ENCODE data around the gene ADAMTS14. TPM values are rescaled to one million over a fixed set of nuclear protein-coding genes. Genes with fewer than 3 reads are reported as not detected.
A peak's percentile ranks its signal among the peaks of the same experiment; 100 is the strongest.

Gene ADAMTS14
- total RNA-seq (under 1 TPM in 2 of 4 donors, not detected in 2; 0.05 to 0.06 TPM), polyA plus RNA-seq (under 1 TPM in 2 of 3 donors, not detected in 1; 0.03 to 0.18 TPM)
- long read RNA-seq, donor 1, result 0 reads
- long read RNA-seq, donor 2, result 0 reads

- Histone ChIP-seq H3K4me3 (peak within 1 kb of the TSS; percentile 47), H3K36me3 (ENCODE audit: insufficient read depth in 1 of 2, low read depth in 1 of 2) (no peaks in the 10 kb centered on the region), H3K27ac (no peak within 1 kb of the TSS), H3K27me3 (ENCODE audit: insufficient read depth in 3 of 3, low read length in 2 of 3) (peaks cover 0 to 24% (median 0%) of the 10 kb centered on the region in 3 donors), H3K4me1 (peaks cover 7% of the 10 kb centered on the region), H3K9me3 (no peaks in the 10 kb centered on the region)
- 1 to 2% (median 2%) methylated on average over 26 to 100 of the region's 100 CpGs for WGBS, 3 donors
- TF ChIP-seq CTCF (IDR thresholded peaks at IDR 0.05), result no peak
- intact Hi-C loops (cut with DNase I), result no loop called here
- peak; percentile 69 to 82 (median 78) for ATAC-seq
- peak; percentile 56 to 61 for DNase-seq
Measured at GRCh38 chr10:70672165-70673042, at the start of gene ADAMTS14. TSS of gene ADAMTS14 (plus strand) at chr10:70672506. CDS start at chr10:70672803, 297 bp downstream.

- H3K36me3 ChIP-seq (ENCODE audit: insufficient read depth in 1 of 2, low read depth in 1 of 2), result no peaks in the 10 kb centered on the region
- H3K27me3 ChIP-seq (ENCODE audit: insufficient read depth in 3 of 3, low read length in 2 of 3), result no peaks in the 10 kb centered on the region
- no peaks in the 10 kb centered on the region for H3K4me1 ChIP-seq
- no peak for ATAC-seq
- no peak overlapping the region for H3K27ac ChIP-seq
- H3K4me3 ChIP-seq, result no peak overlapping the region
- 54 to 92% (median 82%) methylated on average over 3 of the region's 3 CpGs for WGBS, 3 donors
- intact Hi-C loops (cut with DNase I), result no loop called here
- H3K9me3 ChIP-seq, result peaks cover 10% of the 10 kb centered on the region
- no peak for TF ChIP-seq CTCF (IDR thresholded peaks at IDR 0.05)
- DNase-seq, result no peak
Measured at GRCh38 chr10:70622541-70622940, 49.8 kb upstream of the ADAMTS14 start.

- no peaks in the 10 kb centered on the region for H3K36me3 ChIP-seq (ENCODE audit: insufficient read depth in 1 of 2, low read depth in 1 of 2)
- no peak for DNase-seq
- H3K27ac ChIP-seq, result no peak overlapping the region
- no peaks in the 10 kb centered on the region for H3K4me1 ChIP-seq
- no peak for ATAC-seq
- no peaks in the 10 kb centered on the region for H3K27me3 ChIP-seq (ENCODE audit: insufficient read depth in 3 of 3, low read length in 2 of 3)
- peaks cover 12% of the 10 kb centered on the region for H3K9me3 ChIP-seq
- 96 to 97% (median 97%) methylated on average over 3 of the region's 3 CpGs for WGBS, 3 donors
- intact Hi-C loops (cut with DNase I), result no loop called here
- TF ChIP-seq CTCF (IDR thresholded peaks at IDR 0.05), result no peak
- no peak overlapping the region for H3K4me3 ChIP-seq
Measured at GRCh38 chr10:70622981-70623844, 49.1 kb upstream of the ADAMTS14 start.

GRCh38 chr10:70626056-70626455 lies 46.2 kb upstream of the ADAMTS14 start:
- Histone ChIP-seq H3K27me3 (ENCODE audit: insufficient read depth in 3 of 3, low read length in 2 of 3) (no peaks in the 10 kb centered on the region), H3K9me3 (peaks cover 6% of the 10 kb centered on the region), H3K4me3 (no peak overlapping the region), H3K36me3 (ENCODE audit: insufficient read depth in 1 of 2, low read depth in 1 of 2) (no peaks in the 10 kb centered on the region), H3K27ac (no peak overlapping the region), H3K4me1 (no peaks in the 10 kb centered on the region)
- no peak for ATAC-seq
- no peak for DNase-seq
- no peak for TF ChIP-seq CTCF (IDR thresholded peaks at IDR 0.05)
- intact Hi-C loops (cut with DNase I), result no loop called here
